WERI-Rb-1 (cell line): ENCODE results near the gene MLLT10.

ENCODE experiments used
- DNase-seq: peaks from one replicate; pipeline ENCODE4 v3.0.0-alpha.2; 2020
- H3K27ac ChIP-seq: fragments of 250-450 bp; sonication (Bioruptor Pico); 2 replicates; pipeline ENCODE4 v1.5.1; 2020; ENCODE audit warnings: mild to moderate bottlenecking, moderate library complexity
- H3K27me3 ChIP-seq: fragments of 250-450 bp; sonication (Bioruptor Pico); 2 replicates; pipeline ENCODE4 v1.5.1; 2021; ENCODE audit warnings: mild to moderate bottlenecking, low read depth, moderate library complexity; ENCODE audit not compliant: insufficient read depth, severe bottlenecking
- H3K36me3 ChIP-seq: fragments of 250-450 bp; sonication (Bioruptor Pico); 2 replicates; pipeline ENCODE4 v1.5.1; 2020; ENCODE audit warnings: mild to moderate bottlenecking, moderate library complexity
- H3K4me3 ChIP-seq: 2 replicates; pipeline ENCODE4 v1.5.1; 2011; ENCODE audit warnings: low read depth, mild to moderate bottlenecking, control low read depth, low read length
- H3K9me3 ChIP-seq: fragments of 250-450 bp; sonication (Bioruptor Pico); 2 replicates; pipeline ENCODE4 v1.5.1; 2021; ENCODE audit warnings: mild to moderate bottlenecking, moderate library complexity; ENCODE audit not compliant: severe bottlenecking
- TF ChIP-seq, protein P1 (sequence below): IDR thresholded peaks from 2 replicates; pipeline ENCODE4 v1.5.1; 2011; ENCODE audit warnings: low read depth, mild to moderate bottlenecking, control low read depth, inconsistent platforms, low read length

The MLLT10 gene

DNA sequence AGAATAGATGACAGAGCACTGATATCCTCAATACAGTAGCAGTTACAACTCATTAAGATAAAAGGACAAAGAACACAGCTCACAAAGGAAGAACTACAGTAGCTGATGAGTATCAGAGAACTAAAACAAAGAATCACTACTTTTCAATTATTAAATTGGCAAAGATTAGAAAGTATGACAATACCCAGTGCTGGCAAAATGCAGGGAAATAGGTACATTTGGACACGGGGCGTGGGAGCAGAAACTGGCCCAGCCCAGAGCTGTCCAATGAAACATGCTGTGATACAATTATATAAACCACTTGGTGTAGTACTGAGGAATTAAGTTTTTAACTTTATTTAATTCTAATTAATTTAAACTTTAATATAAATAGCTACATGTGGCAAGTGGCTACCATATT lies 226.3 kb downstream of the MLLT10 start:
- H3K27ac ChIP-seq = no peak overlapping the region
- no peaks in the 10 kb centered on the region for H3K9me3 ChIP-seq
- H3K4me3 ChIP-seq = no peak overlapping the region
- TF ChIP-seq, protein P1, sequence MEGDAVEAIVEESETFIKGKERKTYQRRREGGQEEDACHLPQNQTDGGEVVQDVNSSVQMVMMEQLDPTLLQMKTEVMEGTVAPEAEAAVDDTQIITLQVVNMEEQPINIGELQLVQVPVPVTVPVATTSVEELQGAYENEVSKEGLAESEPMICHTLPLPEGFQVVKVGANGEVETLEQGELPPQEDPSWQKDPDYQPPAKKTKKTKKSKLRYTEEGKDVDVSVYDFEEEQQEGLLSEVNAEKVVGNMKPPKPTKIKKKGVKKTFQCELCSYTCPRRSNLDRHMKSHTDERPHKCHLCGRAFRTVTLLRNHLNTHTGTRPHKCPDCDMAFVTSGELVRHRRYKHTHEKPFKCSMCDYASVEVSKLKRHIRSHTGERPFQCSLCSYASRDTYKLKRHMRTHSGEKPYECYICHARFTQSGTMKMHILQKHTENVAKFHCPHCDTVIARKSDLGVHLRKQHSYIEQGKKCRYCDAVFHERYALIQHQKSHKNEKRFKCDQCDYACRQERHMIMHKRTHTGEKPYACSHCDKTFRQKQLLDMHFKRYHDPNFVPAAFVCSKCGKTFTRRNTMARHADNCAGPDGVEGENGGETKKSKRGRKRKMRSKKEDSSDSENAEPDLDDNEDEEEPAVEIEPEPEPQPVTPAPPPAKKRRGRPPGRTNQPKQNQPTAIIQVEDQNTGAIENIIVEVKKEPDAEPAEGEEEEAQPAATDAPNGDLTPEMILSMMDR = no peak
- no peak for DNase-seq
- H3K36me3 ChIP-seq = no peaks in the 10 kb centered on the region
- no peaks in the 10 kb centered on the region for H3K27me3 ChIP-seq

DNA sequence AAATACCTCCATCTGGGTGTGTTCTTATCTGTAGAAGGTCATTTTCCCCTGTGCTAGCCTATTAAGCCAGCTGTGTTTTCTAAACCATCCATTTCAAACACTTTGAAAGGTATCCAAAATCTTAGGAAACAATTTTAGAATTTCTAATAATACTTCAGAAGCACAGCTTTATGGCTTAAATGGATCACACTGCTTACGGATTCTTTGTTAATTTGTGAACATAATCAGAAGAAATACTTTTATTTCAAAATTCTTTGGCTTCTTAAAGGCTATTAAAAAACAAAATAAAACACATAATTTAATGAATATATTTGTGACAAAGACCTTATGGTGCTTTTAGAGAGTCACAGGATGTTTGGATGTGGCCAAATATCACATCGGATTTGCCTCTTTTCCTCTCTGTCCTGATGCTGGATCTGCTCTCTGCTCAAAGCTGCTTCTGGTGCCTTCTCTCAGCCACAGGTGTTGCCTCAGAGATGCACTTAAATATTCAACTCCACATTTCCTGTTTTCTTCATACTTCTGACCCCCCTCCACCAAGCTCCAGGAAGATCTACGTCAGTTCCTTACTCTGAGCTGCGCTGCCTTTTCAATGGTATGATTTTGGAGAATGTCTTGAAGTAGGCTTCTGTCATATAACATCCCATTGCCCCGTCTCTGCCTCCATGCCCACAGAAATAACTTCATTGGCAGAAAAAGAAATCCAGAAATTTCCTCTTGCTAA lies 230.6 kb downstream of the MLLT10 start:
- no peaks in the 10 kb centered on the region for H3K9me3 ChIP-seq
- no peaks in the 10 kb centered on the region for H3K36me3 ChIP-seq
- TF ChIP-seq, protein P1 = no peak
- no peak for DNase-seq
- no peak overlapping the region for H3K4me3 ChIP-seq
- no peak overlapping the region for H3K27ac ChIP-seq
- no peaks in the 10 kb centered on the region for H3K27me3 ChIP-seq

DNA sequence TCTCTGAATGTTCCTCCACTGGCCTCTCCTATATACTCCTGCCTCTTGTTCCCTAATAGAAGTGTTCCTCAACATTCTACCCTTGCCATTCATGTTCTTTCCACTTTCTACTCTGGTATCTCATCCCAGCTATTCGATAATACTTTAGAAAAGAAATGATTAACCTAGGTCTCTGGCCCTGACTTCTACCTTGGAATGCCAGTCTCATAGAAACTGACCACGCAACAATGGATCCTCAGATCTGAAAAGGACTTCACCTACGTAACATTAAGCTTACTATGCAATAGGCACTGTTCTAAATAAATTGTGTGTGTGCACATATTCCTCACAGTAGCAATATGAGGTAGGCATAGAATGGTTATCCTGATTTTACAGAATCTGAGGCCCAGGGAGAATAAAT lies 235.0 kb downstream of the MLLT10 start:
- TF ChIP-seq, protein P1 = no peak
- Histone ChIP-seq H3K4me3 (no peak overlapping the region), H3K27me3 (no peaks in the 10 kb centered on the region), H3K27ac (no peak overlapping the region), H3K36me3 (no peaks in the 10 kb centered on the region), H3K9me3 (no peaks in the 10 kb centered on the region)
- no peak for DNase-seq

DNA sequence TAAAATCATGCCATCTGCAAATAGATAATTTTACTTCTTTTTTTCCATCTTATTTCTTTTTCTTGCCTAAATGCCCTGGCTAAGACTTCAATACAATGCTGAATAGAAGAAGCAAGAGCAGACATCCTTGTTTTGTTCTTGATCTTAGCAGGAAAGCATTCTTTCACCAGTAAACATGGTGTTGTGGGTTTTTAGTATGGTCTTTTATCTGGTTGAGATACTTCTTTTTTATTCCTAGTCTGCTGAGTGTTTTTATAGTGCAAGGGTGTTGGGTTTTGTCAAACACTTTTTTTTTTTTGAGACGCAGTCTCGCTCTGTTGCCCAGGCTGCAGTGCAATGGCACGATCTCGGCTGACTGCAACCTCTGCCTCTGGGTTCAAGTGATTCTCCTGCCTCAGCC lies 237.2 kb downstream of the MLLT10 start:
- H3K4me3 ChIP-seq = no peak overlapping the region
- TF ChIP-seq, protein P1 = no peak

DNA sequence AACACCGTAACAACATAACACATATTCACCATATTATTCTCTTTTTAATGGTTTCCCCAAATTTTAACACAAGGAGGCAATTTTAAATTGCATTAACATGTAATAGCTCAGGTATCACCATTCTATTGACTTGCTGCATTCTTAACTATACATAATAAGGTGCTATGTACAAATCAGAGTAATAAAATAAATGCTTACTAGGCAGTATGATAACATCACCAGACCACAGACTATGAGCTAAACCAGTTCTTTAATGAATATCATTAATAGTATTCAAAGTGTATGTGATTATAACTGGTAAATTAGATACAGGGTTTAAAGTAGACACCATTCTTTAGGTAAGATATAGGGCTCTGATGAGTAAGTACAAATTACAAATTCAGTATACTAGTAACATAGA lies 242.9 kb downstream of the MLLT10 start:
- Histone ChIP-seq H3K9me3 (no peaks in the 10 kb centered on the region), H3K36me3 (no peaks in the 10 kb centered on the region), H3K27me3 (no peaks in the 10 kb centered on the region), H3K4me3 (no peak overlapping the region), H3K27ac (no peak overlapping the region)
- TF ChIP-seq, protein P1 = no peak
- DNase-seq = no peak

More for the DNA sequence above, 237.2 kb downstream of the MLLT10 start:
- H3K9me3 ChIP-seq = no peaks in the 10 kb centered on the region
- no peaks in the 10 kb centered on the region for H3K27me3 ChIP-seq
- DNase-seq = no peak
- no peaks in the 10 kb centered on the region for H3K36me3 ChIP-seq
- no peak overlapping the region for H3K27ac ChIP-seq

DNA sequence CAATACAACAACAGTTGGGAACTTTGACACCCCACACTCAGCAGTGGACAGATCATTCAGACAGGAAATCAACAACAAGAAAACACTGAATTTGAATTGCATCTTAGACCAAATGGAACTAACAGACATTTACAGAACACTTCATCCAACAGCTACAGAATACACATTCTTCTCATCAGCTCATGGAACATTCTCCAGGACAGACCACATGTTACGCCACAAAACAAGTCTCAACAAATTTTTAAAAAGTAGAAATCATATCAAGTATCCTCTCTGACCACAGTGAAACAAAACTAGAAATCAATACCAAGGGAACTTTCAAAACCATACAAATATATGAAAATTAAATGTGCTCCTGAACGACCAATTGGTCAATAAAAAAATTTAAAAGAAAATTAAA lies 257.2 kb downstream of the MLLT10 start:
- Histone ChIP-seq H3K9me3 (no peaks in the 10 kb centered on the region), H3K27ac (no peak overlapping the region), H3K36me3 (no peaks in the 10 kb centered on the region), H3K4me3 (no peak overlapping the region), H3K27me3 (no peaks in the 10 kb centered on the region)
- TF ChIP-seq, protein P1 = no peak
- no peak for DNase-seq
